Hepatocyte (in vitro differentiated cells): Measurements from ENCODE around the gene ARMC2. TPM values are rescaled to one million over a fixed set of nuclear protein-coding genes. Genes with fewer than 3 reads are reported as not detected.

Source experiments
- DNase-seq: peaks from one replicate; pipeline ENCODE4 v3.0.0-alpha.2; 2016; ENCODE audit warnings: low spot score
- H2AFZ ChIP-seq: fragments of 200-600 bp; sonication (generic); 2 replicates; pipeline ENCODE4 v1.6.0; 2016; ENCODE audit warnings: antibody characterized with exemption, mild to moderate bottlenecking
- H3K27ac ChIP-seq: fragments of 200-600 bp; sonication (generic); 2 replicates; pipeline ENCODE4 v1.5.1; 2016; ENCODE audit warnings: mild to moderate bottlenecking
- H3K27me3 ChIP-seq: fragments of 200-600 bp; sonication (generic); 2 replicates; pipeline ENCODE4 v1.6.1; 2016
- H3K36me3 ChIP-seq: fragments of 200-600 bp; sonication (generic); replicated peaks from 2 replicates; pipeline ENCODE4 v1.5.1; 2016; ENCODE audit warnings: low read depth; ENCODE audit not compliant: insufficient read depth
- H3K4me1 ChIP-seq: fragments of 200-600 bp; sonication (generic); 2 replicates; pipeline ENCODE4 v1.5.1; 2016; ENCODE audit warnings: mild to moderate bottlenecking, moderate library complexity; ENCODE audit not compliant: insufficient read depth
- H3K4me2 ChIP-seq: fragments of 200-600 bp; sonication (generic); 2 replicates; pipeline ENCODE4 v1.6.0; 2016
- H3K4me3 ChIP-seq: fragments of 200-600 bp; sonication (generic); 2 replicates; pipeline ENCODE4 v1.5.1; 2016; ENCODE audit warnings: mild to moderate bottlenecking
- H3K79me2 ChIP-seq: fragments of 200-600 bp; sonication (generic); 2 replicates; pipeline ENCODE4 v1.6.0; 2017; ENCODE audit warnings: mild to moderate bottlenecking
- H3K9me2 ChIP-seq: fragments of 200-600 bp; sonication (generic); replicated peaks from 2 replicates; pipeline ENCODE4 v1.6.0; 2017; ENCODE audit warnings: mild to moderate bottlenecking; ENCODE audit not compliant: insufficient read depth
- H3K9me3 ChIP-seq: fragments of 200-600 bp; sonication (generic); 2 replicates; pipeline ENCODE4 v1.5.1; 2016; ENCODE audit warnings: low read depth, mild to moderate bottlenecking
- H4K20me1 ChIP-seq: fragments of 200-600 bp; sonication (generic); 2 replicates; pipeline ENCODE4 v1.6.0; 2016; ENCODE audit warnings: mild to moderate bottlenecking; ENCODE audit not compliant: insufficient read depth, poor library complexity, severe bottlenecking
- EZH2 ChIP-seq: fragments of 200-600 bp; sonication (generic); IDR thresholded peaks from 2 replicates; pipeline ENCODE4 v1.6.1; 2016; ENCODE audit warnings: antibody characterized with exemption, mild to moderate bottlenecking, borderline replicate concordance
- EZH2phosphoT487 ChIP-seq: fragments of 200-600 bp; sonication (generic); IDR thresholded peaks from one replicate; pipeline ENCODE4 v1.6.1; 2018; ENCODE audit warnings: antibody characterized with exemption, mild to moderate bottlenecking, low read depth, moderate library complexity; ENCODE audit not compliant: unreplicated experiment, severe bottlenecking
- WGBS: methylation state at CpG from one replicate; pipeline ENCODE4 v1.1.6; 2016; ENCODE audit warnings: low lambda C conversion rate; ENCODE audit errors: missing lambda C conversion rate; 5-methylcytosine and 5-hydroxymethylcytosine counted together
- polyA plus RNA-seq: library from polyadenylated mRNA; unstranded; fragments of >200 nt; fragmentation: Nextera tagmentation; extraction: Ambion mirVana; gene quantifications from 2 replicates; pipeline ENCODE4 v1.2.1, GENCODE V29; 2016
- total RNA-seq: library from RNA; depleted of rRNA; stranded (reverse); fragments of >200 nt; gene quantifications from 2 replicates; pipeline ENCODE4 v1.2.3, GENCODE V29; 2014
- TF ChIP-seq, protein P1 (sequence below): fragments of 200-600 bp; sonication (generic); IDR thresholded peaks from 2 replicates; pipeline ENCODE4 v1.5.1; 2016; ENCODE audit warnings: antibody characterized with exemption, mild to moderate bottlenecking; ENCODE audit not compliant: poor library complexity

ARMC2 gene
- total and polyA plus RNA-seq, 2 experiments from 2014 or later, result 2.8 to 4.8 TPM

DNA sequence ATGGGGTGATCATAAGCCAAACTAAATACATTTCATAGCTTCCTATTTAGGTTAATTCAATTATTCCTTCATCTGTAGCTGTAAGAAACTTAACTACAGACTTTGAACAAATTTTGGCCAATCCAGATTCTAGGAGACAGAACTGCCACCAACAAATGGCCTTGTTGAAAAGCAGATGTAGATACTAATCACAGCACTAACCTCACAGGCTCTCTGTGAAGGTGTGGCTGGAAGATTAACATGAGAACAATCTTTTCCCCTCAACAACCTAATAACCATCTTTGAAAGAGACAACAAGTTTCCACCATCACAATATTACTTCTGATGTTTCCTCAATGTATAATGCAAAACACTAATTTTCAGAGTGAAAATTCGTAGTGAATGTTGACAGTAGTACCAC, 158.6 kb downstream of the ARMC2 start:
- Histone ChIP-seq H3K9me3 (no peaks in the 10 kb centered on the region), H3K4me3 (peak overlapping the region; percentile 89), H4K20me1 (peaks cover 17% of the 10 kb centered on the region), H2AFZ (no peak overlapping the region), H3K27me3 (no peaks in the 10 kb centered on the region), H3K36me3 (no peaks in the 10 kb centered on the region), H3K9me2 (no peaks in the 10 kb centered on the region), H3K79me2 (peaks cover 72% of the 10 kb centered on the region), H3K4me1 (peaks cover 35% of the 10 kb centered on the region), H3K4me2 (peak overlapping the region; percentile 75), H3K27ac (no peak overlapping the region)
- no peak for DNase-seq
- WGBS, result 74% methylated on average over 1 of the region's 1 CpG
- TF ChIP-seq, protein P1, sequence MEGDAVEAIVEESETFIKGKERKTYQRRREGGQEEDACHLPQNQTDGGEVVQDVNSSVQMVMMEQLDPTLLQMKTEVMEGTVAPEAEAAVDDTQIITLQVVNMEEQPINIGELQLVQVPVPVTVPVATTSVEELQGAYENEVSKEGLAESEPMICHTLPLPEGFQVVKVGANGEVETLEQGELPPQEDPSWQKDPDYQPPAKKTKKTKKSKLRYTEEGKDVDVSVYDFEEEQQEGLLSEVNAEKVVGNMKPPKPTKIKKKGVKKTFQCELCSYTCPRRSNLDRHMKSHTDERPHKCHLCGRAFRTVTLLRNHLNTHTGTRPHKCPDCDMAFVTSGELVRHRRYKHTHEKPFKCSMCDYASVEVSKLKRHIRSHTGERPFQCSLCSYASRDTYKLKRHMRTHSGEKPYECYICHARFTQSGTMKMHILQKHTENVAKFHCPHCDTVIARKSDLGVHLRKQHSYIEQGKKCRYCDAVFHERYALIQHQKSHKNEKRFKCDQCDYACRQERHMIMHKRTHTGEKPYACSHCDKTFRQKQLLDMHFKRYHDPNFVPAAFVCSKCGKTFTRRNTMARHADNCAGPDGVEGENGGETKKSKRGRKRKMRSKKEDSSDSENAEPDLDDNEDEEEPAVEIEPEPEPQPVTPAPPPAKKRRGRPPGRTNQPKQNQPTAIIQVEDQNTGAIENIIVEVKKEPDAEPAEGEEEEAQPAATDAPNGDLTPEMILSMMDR, result no peak
- no peak for TF ChIP-seq EZH2
- TF ChIP-seq EZH2phosphoT487, result no peak

- no peaks in the 10 kb centered on the region for H3K36me3 ChIP-seq
- H3K4me2 ChIP-seq, result peak overlapping the region; percentile 75
- no peak overlapping the region for H2AFZ ChIP-seq
- no peak for TF ChIP-seq EZH2
- TF ChIP-seq, protein P1, result no peak
- no peak for TF ChIP-seq EZH2phosphoT487
- no peaks in the 10 kb centered on the region for H3K9me3 ChIP-seq
- H3K79me2 ChIP-seq, result peaks cover 68% of the 10 kb centered on the region
- peak overlapping the region; percentile 93 for H3K27ac ChIP-seq
- WGBS, result 73% methylated on average over 3 of the region's 3 CpGs
- H3K4me3 ChIP-seq, result peak overlapping the region; percentile 89
- H3K4me1 ChIP-seq, result peaks cover 30% of the 10 kb centered on the region
- H3K27me3 ChIP-seq, result no peaks in the 10 kb centered on the region
- peaks cover 17% of the 10 kb centered on the region for H4K20me1 ChIP-seq
- DNase-seq, result no peak
- H3K9me2 ChIP-seq, result no peaks in the 10 kb centered on the region
Observed at GRCh38 chr6:109007521-109007920, 159.3 kb downstream of the ARMC2 start.

DNA sequence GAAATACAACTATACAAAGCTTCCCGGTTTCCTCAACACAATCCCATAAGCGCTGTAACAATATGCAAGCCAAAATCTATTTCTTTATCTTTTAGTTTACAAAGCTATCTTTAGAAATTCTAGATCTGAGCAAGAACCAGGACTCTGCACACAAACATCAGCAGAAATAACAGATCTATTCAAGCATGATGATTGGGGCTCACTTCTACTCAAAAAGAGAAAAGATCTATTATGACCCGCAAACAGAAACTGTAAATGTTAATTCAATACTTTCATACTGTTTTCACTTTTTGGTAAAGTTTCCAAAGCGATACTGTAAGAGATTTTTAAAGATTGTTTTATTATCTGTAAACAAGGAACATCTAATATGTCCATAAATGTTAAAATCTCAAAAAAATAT, 159.8 kb downstream of the ARMC2 start:
- Histone ChIP-seq H3K4me2 (peak overlapping the region; percentile 75), H3K27me3 (no peaks in the 10 kb centered on the region), H3K9me3 (no peaks in the 10 kb centered on the region), H3K79me2 (peaks cover 63% of the 10 kb centered on the region), H3K9me2 (no peaks in the 10 kb centered on the region), H3K36me3 (no peaks in the 10 kb centered on the region), H4K20me1 (peaks cover 14% of the 10 kb centered on the region), H3K27ac (peak overlapping the region; percentile 93), H2AFZ (no peak overlapping the region), H3K4me1 (peaks cover 26% of the 10 kb centered on the region), H3K4me3 (peak overlapping the region; percentile 89)
- TF ChIP-seq, protein P1, result no peak
- TF ChIP-seq EZH2phosphoT487 (no peak), EZH2 (no peak)
- 76% methylated on average over 4 of the region's 4 CpGs for WGBS
- DNase-seq, result no peak
